T-helper 2 cell treated with Interferon-gamma antibody and Interleukin-4, amounts not matched to agents 100 ng/mL and 5 ng/mL, for 36 hours (primary cell): ENCODE data around the gene TSEN54. TPM values are rescaled to one million over a fixed set of nuclear protein-coding genes. Genes with fewer than 3 reads are reported as not detected.

Experiments
- intact Hi-C: fragments of 100-400 bp; cut with micrococcal nuclease; formaldehyde crosslinking; loops from one replicate; pipeline ENCODE4 v1.15.1; 2023
- total RNA-seq: library from RNA; stranded (reverse); gene quantifications from 2 replicates; pipeline ENCODE4 v1.2.3, GENCODE V29; 2022

TSEN54 gene
- total RNA-seq, 1 donor from 2014 or later: 69.4 TPM

- intact Hi-C loops: no loop called here
Measured at GRCh38 chr17:75561927-75562603, 45.7 kb downstream of the TSEN54 start.

- intact Hi-C loops: no loop called here
Measured at GRCh38 chr17:75563063-75563758, 46.9 kb downstream of the TSEN54 start.

DNA sequence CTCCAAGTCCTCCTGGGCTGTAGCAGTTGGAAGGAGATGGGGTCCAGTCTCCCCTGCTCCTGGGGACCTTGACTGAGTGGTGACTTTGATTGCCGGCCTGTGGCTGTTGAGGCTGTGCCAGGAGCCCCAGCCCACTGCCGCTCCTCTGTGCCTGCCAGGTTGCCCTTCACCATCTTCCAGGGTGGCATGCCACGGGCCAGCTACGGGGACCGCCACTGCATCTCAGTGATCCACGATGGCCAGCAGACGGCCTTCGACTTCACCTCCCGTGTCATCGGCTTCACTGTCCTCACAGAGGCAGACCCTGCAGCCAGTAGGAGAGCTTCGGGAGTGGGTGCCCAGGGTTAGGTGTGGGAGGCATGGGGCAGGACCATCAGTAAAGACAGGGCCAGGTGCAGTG is 47.9 kb downstream of the TSEN54 start:
- intact Hi-C loops: no loop called here

DNA sequence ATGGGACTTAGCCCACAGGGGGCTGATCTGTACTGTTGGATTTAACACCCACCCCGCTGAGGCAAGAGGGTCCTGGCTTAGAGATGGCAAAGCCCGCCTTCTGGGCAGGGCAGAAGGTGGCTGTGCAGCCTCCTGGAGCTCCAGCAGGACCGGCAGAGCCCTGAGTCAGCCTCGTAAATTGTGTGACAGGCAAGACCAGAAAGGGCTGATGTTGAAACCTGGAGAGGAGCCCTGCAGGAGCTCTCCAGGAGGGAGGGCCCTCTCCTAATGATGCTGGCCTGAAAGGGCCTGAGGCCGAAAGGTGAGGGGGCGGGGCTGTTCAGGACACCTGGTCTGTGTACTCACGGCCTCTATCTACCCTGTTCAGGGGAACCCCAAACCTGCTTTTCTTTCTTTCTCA is 48.7 kb downstream of the TSEN54 start:
- intact Hi-C loops: no loop called here

DNA sequence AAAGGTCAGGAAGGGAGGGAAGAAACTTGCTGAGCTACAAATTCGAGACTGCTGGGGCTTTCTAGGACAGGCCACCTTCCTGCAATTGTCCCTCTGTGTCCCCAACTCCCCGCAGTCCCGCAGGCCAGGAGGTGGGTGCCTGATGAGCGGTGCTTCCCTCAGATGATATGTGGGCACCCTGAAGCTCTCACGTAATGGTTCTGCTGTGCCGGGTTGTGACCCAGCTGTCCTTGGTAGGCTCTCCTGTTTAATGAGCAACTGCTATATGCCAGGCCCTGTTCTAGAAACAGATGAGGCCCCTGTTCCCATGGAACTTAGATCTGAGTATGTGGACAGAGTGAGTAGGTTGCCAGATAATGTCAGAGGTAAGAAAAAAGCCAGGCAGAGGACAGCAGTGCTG is 49.3 kb downstream of the TSEN54 start:
- intact Hi-C loops: no loop called here

GRCh38 chr17:75566416-75566815 is 50.1 kb downstream of the TSEN54 start:
- intact Hi-C loops: no loop called here

GRCh38 chr17:75566834-75567233 is 50.5 kb downstream of the TSEN54 start:
- intact Hi-C loops: no loop called here

DNA sequence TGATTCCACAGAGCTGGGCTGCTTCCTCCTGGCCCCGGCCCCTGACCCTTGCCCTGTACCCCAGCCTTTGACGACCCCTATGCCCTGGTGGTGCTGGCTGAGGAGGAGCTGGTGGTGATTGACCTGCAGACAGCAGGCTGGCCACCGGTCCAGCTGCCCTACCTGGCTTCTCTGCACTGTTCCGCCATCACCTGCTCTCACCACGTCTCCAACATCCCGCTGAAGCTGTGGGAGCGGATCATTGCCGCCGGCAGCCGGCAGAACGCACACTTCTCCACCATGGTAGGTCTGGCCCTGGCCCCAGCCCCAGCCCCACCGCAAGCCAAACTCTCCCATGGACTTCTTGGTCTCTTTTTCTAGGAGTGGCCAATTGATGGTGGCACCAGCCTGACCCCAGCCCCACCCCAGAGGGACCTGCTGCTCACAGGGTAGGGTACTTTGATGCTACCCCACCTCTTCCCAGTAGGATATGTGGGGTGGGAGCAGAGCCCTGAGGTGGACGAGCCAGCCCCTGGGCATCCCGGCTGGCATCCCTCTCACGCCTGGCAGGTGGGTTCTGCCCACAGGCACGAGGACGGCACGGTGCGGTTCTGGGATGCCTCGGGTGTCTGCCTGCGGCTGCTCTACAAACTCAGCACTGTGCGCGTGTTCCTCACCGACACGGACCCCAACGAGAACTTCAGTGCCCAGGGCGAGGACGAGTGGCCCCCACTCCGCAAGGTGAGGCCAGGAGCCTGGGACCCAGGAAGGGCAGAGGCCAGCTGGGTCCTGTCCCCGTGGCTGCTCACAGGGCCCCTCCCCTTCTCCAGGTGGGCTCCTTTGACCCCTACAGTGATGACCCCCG is 52.3 kb downstream of the TSEN54 start:
- intact Hi-C loops: no loop called here

- intact Hi-C loops: no loop called here
Measured at GRCh38 chr17:75570034-75570676, 53.8 kb downstream of the TSEN54 start.

DNA sequence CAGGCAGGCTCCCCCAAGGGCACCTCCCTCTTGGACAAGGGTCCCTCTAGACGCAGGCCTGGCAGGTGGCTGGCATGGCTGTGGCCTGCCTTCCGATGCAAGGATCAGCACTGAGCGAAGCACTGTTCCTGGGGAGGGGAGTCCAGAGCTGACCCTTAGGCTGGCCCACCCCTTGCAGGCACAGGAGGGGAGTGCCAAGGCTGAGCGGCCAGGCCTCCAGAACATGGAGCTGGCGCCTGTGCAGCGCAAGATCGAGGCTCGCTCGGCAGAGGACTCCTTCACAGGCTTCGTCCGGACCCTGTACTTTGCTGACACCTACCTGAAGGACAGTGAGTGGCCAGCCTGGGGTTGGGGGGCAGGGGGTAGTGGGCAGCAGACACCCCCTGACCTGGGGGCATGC is 54.4 kb downstream of the TSEN54 start:
- intact Hi-C loops: no loop called here

DNA sequence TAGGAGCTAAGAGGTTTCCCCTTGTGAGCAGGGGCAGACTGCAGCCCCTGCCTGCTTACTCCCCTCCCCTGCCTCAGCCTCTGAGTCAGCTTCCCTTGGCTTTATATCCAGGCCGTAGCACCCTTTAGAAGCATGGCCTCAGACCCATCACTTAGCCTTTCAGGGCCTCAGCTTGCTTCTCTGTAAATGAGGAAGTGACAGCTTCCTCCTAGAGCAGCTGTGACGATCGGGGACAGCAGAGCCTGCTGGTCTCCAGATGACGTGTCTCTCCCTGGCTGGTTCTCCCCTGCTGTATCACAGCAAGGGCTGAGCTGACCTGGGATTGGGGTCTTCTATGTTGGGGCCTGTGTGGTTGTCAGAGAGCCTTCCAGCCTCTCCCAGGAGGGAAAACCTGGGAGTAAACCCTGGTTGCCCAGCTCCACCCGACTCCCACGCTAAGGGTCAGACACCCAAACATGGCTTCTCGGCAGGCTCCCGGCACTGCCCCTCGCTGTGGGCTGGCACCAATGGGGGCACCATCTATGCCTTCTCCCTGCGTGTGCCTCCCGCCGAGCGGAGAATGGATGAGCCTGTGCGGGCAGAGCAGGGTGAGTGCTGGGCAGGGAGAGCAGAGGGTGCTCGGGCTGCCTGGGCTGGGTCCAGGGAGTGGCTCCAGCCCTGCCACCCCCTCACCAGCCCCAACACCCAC is 55.0 kb downstream of the TSEN54 start:
- intact Hi-C loops: no loop called here

DNA sequence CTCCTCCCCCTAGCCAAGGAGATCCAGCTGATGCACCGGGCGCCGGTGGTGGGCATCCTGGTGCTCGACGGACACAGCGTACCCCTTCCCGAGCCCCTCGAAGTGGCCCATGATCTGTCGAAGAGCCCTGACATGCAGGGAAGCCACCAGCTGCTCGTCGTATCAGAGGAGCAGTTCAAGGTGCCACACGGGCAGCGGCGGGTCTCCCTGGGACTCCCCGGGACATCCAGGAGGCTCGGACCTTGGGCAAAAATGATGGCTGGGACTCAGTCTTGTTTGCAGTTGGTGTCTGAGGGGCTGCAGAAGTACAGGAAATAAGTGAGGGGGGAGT is 55.5 kb downstream of the TSEN54 start:
- intact Hi-C loops: no loop called here

- intact Hi-C loops: no loop called here
Measured at GRCh38 chr17:75572713-75573539, 56.6 kb downstream of the TSEN54 start.

DNA sequence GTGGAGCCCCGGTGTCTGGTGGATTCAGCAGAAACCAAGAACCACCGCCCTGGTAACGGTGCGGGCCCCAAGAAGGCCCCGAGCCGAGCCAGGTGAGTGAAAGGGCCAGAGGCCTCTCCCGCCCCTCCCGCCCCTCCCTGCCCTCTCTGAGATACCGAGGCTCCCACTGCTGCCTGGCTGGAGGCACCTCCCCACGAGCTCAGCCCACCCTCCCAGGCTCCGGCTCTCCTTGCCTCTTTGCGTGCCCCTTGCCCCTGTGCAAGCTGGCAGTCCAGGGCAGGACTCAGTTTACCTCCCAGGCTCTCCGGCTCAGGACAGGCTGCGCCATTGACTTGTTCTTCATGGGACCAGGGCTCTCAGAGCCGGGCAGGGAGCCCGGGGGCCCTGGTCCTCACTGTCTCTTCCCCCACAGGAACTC is 57.2 kb downstream of the TSEN54 start:
- intact Hi-C loops: no loop called here

DNA sequence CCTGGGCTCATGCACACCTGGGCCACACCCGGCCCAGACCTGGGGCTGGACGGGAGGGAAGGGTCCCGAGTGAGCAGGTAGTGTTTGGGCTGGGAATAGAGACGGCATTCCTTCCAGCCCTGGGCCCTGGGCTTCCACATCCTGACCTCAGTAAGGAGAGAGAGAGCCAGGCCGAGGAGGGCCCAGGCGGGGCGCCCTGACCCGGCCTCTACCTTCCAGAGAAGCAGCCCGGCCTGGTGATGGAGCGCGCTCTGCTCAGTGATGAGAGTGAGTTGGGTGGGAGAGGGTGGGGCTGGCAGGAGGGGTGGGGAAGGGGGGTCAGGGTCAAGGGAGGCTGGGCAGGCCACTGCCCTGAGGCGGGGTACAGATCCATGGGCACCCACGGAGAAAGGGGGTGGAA is 57.7 kb downstream of the TSEN54 start:
- intact Hi-C loops: no loop called here

Other genes starting within 250 kb of the TSEN54 start
- gene MIF4GD, start 245.3 kb upstream of the TSEN54 start, total RNA-seq: 41.6 and 43.0 TPM in 2 replicates
- gene SLC25A19, start 227.1 kb upstream of the TSEN54 start, total RNA-seq: 45.8 and 47.6 TPM in 2 replicates
- 163 and 173 TPM in 2 replicates for gene GRB2, start 110.8 kb upstream of the TSEN54 start, total RNA-seq
- 72.9 and 73.3 TPM in 2 replicates for gene TMEM94, start 59.9 kb upstream of the TSEN54 start, total RNA-seq
- gene CASKIN2, start 991 bp upstream of the TSEN54 start, total RNA-seq: 0.77 and 1.1 TPM in 2 replicates
- gene LLGL2, start 9.2 kb downstream of the TSEN54 start, total RNA-seq: 19.1 and 20.5 TPM in 2 replicates
- 53.8 and 55.5 TPM in 2 replicates for gene MYO15B, start 71.3 kb downstream of the TSEN54 start, total RNA-seq
- gene SMIM5, start 116.9 kb downstream of the TSEN54 start, total RNA-seq: 0.50 and 0.52 TPM in 2 replicates
- gene RECQL5, start 150.6 kb downstream of the TSEN54 start, total RNA-seq: 39.3 and 42.2 TPM in 2 replicates
- gene SAP30BP, start 150.8 kb downstream of the TSEN54 start, total RNA-seq: 93.6 and 97.7 TPM in 2 replicates
- 0.30 and 1.7 TPM in 2 replicates for gene ITGB4, start 204.9 kb downstream of the TSEN54 start, total RNA-seq
- 47.6 and 52.9 TPM in 2 replicates for gene GALK1, start 248.7 kb downstream of the TSEN54 start, total RNA-seq